Right renal cortex interstitium (tissue), 3 donors: ENCODE results near the gene IL11. TPM values are rescaled to one million over a fixed set of nuclear protein-coding genes. Genes with fewer than 3 reads are reported as not detected.

Source experiments
- DNase-seq, 3 donors: peaks; one replicate each; pipeline ENCODE4 v3.0.0-alpha.2; 2013; ENCODE audit warnings: low read depth in 3 of 3, low spot score in 2 of 3
- polyA plus RNA-seq, 3 donors: library from polyadenylated mRNA; unstranded; fragments of 120-200 nt; gene quantifications; one replicate each; pipeline ENCODE4 v1.2.1, GENCODE V29; 2013; ENCODE audit not compliant: insufficient read length in 3 of 3

IL11 gene
- polyA plus RNA-seq, 3 donors = 0.69 to 1.0 (median 0.90) TPM

GRCh38 chr19:55391702-55392615 is 21.7 kb upstream of the IL11 start:
- DNase-seq = no peak

DNA sequence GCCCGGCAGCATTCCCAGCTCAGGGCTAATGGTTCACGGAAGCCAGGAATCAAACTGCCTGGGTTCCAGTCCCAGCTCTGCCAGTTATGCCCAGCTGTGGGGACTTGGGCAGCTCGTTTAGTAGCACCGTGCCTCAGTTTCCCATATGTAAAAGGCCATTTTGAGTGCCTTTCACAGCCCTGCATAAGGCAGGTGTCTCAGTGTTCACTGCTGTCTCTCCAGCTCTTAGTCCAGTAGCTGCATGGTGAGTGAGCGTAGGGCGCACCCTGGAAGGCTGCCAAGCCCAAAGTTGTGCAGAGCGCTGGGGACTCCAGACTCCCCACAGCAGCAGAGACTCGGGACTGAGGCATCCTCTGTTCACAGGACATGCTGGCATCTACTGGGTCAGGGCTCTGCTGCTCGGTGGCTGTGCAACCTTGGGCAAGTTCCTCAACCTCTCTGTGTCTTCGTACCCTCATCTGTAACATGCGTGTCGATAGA is 21.0 kb upstream of the IL11 start:
- DNase-seq = no peak

DNA sequence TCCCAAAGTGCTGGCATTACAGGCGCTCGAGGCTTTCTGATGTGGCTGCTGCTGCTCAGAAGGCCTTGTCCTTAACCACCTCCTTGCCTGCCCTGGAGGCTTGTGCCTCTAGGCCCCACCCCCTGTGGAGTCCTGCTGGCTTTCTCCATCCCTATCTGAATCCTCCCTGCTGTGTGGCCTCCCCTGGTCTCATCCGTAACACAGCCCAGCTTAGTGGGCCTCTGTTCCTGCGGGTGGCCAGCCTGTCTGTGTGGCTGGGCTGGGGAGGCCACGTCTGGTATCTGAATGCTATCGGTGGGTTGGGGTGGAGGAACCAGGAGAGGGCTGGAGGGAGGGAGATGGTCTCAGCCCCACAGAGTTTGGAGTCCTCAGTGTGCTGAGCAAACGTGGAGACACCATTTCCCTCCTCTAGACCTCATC is 20.2 kb upstream of the IL11 start:
- no peak for DNase-seq

DNA sequence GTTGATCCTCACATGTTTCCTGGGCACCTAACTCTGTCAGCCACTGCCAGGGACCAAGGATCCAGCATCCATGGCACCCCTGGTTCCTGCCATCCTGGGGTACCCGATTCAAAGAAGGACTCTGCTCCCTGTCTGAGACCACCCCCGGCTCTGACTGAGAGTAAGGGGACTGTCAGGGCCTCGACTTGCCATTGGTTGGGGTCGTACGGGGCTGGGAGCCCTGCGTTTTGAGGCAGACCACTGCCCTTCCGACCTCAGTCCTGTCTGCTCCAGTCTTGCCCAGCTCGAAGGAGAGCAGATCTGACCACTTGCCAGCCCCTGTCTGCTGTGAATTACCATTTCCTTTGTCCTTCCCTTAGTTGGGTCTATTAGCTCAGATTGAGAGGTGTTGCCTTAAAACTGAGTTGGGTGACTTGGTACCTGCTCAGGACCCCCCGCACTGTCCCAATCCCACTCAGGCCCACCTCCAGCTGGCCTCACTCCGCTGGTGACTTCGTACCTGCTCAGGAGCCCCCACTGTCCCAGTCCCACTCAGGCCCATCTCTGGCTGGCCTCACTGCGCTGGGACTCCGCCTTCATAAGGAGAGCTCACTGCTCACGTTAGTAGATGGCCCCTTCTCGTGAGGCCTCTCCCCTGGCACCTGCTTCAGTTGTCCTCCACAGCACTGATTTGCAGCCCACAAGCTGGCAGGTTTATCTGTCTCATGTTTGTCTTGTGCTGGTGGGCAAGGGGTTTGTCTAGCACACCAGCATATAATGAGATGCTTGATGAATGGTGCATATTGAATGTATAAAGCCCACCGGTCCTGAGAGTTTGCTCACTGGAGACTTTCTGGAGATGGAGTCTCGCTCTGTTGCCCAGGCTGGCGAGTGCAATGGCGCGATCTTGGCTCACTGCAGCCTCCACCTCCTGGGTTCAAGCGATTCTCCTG is 19.4 kb upstream of the IL11 start:
- no peak for DNase-seq

GRCh38 chr19:55387736-55388497 is 17.7 kb upstream of the IL11 start:
- no peak for DNase-seq

GRCh38 chr19:55386493-55386971 is 16.3 kb upstream of the IL11 start:
- no peak for DNase-seq

- peak in 2 of 3 donors; percentile 98 to 99 for DNase-seq
Measured at GRCh38 chr19:55385724-55386492, 15.6 kb upstream of the IL11 start, which contains the start of gene RPL28. TSS of gene RPL28 (plus strand) at chr19:55385932. CDS start at chr19:55386358, 426 bp downstream.

- DNase-seq = peak; percentile 94 to 98 (median 95)
Measured at GRCh38 chr19:55384920-55385723, 14.9 kb upstream of the IL11 start.

GRCh38 chr19:55384131-55384919 is 14.1 kb upstream of the IL11 start, which contains the start of gene TMEM238:
TSS of gene TMEM238 (minus strand) at chr19:55384292. CDS start at chr19:55384259, 33 bp downstream.
- DNase-seq = no peak

- no peak for DNase-seq
Measured at GRCh38 chr19:55383279-55384130, 13.2 kb upstream of the IL11 start.

GRCh38 chr19:55382522-55383054 is 12.3 kb upstream of the IL11 start:
- no peak for DNase-seq

DNA sequence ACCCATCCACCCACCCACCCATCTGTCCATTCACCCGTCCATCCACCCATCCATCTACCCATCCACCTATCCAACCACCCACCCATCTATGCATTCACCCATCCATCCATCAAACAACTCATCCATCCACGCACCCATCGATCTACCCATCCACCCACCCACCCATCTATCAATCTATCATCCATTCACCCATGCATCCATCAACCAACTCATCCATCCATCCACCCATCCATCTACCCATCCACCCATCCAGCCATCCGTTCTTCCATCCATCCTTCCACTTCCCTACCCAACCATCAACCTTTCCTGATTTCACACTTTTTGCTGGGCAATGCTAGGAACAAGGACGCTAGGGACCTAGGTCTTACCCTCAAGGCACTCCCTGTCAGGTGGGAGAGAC is 11.8 kb upstream of the IL11 start:
- no peak for DNase-seq

GRCh38 chr19:55379174-55379573 is 8.9 kb upstream of the IL11 start:
- no peak for DNase-seq

DNA sequence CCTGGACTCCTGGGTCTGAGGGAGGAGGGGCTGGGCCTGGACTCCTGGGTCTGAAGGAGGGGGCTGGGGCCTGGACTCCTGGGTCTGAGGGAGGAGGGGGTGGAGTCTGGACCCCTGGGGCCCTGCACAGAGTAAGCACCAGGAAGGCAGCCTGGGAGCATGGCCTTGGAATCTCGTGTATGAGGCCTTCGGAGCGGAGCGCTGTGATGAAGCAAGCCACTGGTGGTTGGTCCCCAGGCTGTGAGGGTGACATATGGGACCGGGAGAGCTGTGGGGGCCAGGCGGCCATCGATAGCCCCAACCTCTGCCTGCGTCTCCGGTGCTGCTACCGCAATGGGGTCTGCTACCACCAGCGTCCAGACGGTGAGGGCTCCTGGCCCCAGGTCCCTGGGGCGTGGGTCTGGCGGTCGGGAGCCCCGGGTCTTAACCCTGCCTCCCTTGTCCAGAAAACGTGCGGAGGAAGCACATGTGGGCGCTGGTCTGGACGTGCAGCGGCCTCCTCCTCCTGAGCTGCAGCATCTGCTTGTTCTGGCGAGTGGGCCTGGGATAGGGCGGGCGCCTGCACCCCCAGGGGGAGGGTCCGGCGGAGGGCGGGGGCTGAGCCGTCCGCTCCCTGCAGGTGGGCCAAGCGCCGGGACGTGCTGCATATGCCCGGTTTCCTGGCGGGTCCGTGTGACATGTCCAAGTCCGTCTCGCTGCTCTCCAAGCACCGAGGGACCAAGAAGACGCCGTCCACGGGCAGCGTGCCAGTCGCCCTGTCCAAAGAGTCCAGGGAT is 7.3 kb upstream of the IL11 start:
- DNase-seq = no peak

GRCh38 chr19:55376241-55376933 is 6.1 kb upstream of the IL11 start, which contains the start of gene TMEM190:
TSS of gene TMEM190 (plus strand) at chr19:55376826. CDS start at chr19:55376854, 28 bp downstream.
- no peak for DNase-seq
